ENCODE results near the gene CPT1A.
A peak's percentile ranks its signal among the peaks of the same experiment; 100 is the strongest.

The CPT1A gene

DNA sequence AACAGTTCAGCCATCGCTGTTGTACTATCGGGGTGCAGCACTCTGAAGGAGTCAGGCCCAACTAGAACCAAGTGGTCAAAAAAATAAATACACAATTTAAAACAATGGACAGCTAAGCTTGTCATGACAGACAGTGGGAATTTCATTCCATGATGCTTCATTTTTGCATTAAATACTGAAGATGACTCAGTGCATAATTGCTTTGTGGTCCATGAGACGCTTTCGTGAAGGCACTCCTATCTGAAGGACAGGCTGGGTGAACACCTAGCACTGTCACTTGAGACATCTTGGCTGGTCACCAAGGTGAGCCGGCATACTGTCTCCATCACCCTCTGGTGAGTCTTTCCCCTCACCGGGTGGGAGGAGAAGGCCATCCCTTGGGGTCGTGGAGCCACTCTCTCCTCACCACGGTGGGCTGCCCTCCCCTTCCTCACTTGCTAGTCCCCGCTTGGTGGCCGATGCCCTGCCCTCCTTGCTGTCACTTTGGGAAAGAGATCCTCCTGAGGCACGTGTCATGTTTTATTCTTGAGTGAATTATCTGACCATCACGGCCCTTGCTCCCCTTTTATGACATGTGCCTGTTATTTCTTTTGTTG lies 85.4 kb downstream of the CPT1A start:
- DNase-seq (ENCODE audit: low spot score) = no peak

DNA sequence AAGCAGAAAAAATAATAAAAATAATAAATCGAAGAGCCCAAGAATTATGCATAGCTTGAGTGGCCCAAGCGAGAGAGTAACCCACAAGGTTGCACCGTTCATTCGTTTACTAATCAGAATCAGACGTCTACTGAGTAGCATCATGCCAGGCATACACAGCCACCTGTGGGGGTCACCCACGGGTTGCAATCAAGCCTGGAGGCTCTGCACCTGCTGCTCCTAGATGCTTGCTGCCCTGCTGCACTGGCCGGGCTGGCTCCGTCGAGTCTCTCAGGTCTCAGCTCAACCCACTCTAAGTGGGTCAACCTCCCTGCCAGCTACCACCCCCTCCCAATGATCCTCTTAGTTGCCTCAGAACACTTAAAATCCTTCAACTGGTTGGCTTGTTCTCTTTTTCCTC lies 88.4 kb downstream of the CPT1A start:
- no peak for DNase-seq (ENCODE audit: low spot score)

DNA sequence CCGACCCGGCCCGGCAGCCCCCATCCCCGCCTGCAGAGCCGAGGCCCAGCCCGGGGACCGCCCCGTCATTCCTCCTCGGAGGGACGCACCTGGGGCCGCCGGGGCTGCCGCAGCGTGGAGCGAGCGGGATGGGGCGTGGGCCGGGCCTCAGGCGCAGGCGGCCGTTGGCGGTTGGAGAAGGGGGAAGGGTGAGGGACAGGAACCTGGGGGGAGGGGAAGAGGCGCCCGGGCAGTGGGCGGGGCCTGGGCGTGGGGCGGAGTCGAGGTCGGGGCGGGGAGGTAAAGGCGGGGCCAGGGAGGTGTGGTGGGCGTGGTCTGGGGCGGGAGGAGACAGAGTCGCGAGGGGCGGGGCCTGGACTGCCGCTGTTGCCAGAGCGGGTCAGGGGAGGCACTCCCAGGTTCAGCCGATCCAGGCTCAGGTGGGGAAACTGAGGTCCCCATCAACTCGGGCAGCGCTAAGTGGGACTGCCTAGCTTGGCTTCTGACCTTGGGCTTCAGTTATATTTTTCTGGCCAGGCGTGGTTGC lies 90.3 kb downstream of the CPT1A start, which contains the start of gene TESMIN:
TESMIN (minus strand) TSS at position 190 of the 526 bp plus-strand sequence. CDS start 860 bp downstream, outside the sequence.
- DNase-seq (ENCODE audit: low spot score) = peak; percentile 98

DNA sequence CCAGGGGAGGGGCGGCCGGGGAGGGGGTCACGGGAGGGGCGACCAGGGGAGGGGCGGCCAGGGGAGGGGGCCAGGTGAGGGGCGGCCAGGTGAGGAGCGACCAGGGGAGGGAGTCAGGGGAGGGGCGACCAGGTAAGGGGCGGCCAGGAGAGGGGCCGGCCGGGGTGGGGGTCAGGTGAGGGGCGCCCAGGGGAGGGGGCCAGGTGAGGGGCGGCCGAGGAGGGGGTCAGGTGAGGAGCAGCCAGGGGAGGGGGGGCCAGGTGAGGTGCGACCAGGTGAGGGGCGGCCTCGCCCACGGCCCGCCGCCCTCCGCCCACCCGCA lies 90.8 kb downstream of the CPT1A start:
- DNase-seq (ENCODE audit: low spot score) = no peak

DNA sequence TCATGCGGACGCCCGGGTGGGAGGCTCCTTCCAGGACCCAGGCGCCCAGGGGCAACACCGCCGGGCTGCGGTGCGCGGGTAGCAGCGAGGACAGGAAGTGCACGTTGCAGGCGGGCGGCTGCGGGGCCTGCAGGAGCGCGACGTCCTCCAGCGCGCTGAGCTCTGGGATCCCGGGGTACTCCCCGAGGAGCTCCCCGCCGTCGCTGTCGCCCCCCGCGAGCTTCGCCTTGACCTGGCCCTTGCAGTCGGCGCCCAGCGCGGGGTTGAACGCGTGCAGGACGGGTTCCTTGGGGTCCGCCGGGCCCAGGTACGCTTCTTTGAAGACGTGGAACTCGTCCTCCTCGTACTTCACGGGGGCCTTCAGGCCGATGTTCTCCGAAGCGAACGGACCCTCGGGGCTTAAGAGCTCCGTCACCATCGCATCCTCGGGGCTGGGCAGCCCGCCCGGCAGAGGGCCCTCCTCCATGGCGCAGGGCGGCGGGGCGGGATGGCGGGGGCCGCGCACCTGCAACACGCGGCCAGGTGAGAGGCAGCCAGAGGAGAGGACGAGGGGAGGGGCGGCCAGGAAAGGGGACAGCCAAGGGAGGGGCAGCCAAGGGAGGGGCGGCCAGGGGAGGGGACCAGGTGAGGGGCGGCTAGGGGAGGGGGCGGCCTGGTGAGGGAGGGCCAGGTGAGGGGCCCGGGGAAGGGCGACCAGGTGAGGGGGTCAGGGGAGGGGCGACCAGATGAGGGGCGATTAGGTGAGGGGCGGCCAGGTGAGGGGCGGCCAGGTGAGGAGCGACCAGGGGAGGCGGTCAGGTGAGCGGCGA lies 91.3 kb downstream of the CPT1A start:
- DNase-seq (ENCODE audit: low spot score) = no peak

DNA sequence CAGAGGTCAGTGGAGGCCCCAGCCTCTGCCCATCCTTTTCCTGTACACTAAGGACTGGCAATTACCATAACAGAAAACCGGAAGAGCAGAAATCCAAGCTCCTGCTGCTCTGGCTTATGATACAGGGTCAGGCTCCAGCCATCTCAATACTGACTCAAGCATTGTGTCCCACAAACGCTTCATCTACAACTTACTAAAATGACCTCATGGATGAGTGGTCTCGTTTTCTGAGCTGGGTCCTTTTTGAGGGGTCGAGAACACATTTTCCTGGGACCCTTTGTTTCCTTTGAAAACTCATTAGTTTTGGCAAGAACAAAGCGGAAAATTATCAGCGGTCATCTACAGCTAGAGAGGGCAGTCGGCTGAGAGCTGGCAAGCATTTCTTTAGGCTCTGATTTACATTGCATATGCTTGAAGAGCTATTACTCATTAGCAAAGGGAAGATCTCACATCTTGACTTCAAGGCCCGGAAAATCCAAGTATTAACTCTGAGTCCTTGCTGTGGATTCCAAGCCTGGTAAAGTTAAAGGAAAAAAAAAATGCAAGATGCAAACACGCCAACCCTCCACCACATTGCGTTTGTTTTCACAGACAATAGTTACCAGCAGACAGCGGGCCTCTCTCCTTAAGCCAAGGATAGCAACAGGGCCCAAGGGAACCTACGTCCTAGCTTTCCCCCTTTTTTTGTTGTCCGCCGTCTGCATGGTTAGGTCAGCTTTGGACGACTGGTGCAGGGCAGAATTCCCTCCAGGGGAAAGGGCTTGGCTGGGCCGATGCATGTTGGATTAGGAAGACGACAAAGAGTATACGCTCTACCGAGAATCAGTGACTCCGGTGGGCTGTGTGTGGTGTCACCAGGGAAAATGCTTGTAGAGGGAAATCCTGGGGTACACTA lies 92.2 kb downstream of the CPT1A start:
- no peak for DNase-seq (ENCODE audit: low spot score)

DNA sequence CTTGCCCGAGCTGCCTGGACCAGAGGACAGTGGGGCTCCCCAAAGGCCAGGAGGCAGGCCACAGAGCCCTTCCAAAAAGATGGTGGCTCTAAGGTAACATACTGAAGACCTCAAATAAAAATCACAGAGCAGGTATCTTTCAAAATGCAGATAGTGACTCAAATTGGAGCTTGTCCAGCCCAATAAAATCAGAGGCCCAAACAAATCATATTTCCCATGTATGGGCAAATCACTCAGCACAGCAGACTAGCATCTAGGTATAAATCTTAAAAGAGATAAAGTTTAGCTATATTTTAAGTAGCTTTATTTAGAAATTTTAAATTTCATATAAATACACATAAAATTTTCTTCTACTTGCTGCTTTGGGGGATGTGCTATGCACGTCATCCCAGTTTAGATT lies 93.7 kb downstream of the CPT1A start:
- DNase-seq (ENCODE audit: low spot score) = no peak

DNA sequence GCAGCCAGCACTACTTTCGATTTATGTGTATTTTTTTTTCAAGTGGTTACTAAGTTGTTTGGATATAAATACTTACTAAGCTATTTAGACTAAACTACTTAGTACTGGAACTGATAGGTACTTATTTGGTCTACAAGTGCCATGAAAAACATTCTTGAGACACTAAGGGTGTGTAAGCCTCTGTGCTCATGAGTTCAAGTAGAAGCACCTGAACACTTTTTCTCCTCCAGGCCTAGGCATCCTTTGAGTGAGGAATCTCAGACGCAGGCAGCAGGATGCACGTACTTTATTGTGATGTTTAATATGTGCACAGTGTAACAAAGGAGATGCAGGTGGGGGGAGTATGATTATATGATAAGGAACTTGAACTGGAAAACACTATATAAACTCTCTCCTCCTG lies 98.2 kb downstream of the CPT1A start:
- no peak for DNase-seq (ENCODE audit: low spot score)

DNA sequence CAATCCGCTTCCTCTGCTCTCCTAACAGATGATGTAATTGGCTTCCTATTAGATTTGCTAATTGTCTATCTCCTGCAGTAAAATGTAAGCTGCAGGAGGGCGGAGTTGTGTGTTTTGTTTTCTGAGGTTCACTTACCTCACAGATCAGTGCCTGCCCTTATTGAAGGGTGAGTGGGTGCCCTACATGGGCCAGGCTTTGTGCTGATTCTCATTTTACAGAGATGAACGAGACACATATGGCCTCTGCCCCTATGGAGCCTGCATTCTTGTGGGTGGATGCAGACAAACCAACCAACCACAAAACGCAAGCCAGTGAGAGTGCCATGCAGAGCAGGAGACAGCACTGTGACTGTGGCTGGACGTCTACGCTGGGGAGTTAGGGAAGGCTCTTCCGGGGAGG lies 100.3 kb downstream of the CPT1A start:
- no peak for DNase-seq (ENCODE audit: low spot score)

DNA sequence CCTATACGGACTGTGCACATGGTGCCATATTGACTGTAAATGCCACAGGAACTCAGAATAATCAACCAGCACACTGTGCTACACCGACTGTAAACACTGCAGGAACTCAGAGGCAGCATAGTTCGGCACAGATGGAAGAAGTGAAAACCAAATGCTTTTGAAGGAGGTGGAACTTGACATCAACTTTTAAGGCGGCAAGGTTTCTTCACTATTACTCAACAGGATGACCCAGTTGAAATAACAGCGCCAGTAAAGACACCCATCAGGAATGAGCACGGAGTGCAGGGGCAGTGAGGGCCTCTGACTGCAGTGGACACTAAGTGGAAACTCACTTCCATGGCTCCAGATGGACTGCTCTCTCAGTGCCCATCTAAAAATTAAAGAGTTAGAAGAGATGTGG lies 106.1 kb downstream of the CPT1A start:
- DNase-seq (ENCODE audit: low spot score) = no peak

DNA sequence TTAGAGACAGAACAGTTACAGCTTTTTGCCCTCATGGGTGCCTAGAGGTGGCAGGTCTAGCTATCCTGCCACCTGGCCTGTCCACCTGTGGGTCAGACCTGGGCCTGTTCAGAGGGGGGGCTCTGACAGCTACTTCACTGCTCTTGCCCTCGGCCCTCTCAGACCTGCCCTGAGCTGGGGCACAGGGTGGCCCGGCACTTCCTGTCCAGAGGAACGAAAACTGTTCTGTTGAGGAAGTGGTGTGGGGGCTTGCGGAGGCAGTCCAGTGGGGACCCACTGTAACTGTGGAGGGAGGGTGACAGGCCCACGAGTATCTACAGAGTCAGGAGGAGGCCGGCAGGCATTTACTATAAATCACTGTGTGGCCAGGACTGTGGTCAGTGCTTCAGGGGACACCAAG lies 106.6 kb downstream of the CPT1A start:
- no peak for DNase-seq (ENCODE audit: low spot score)

DNA sequence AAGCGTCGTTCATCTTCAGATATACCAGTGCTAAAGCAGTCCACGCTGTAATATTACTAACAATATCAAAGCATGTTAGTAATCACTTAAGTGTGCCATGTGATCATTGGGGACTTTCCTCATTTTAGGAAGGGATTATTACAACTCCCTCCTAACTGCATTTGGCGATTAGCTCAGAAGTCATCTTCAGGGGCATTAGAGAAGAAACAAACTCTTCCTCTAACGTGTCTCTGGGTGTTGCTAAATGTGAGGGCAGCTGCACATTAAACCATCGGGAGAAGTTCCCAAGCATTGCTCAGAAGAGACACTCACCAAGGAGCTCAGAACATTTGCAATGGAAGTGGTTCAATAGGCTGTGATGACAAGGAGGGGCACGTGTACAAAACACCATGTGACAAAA lies 107.6 kb downstream of the CPT1A start:
- no peak for DNase-seq (ENCODE audit: low spot score)

DNA sequence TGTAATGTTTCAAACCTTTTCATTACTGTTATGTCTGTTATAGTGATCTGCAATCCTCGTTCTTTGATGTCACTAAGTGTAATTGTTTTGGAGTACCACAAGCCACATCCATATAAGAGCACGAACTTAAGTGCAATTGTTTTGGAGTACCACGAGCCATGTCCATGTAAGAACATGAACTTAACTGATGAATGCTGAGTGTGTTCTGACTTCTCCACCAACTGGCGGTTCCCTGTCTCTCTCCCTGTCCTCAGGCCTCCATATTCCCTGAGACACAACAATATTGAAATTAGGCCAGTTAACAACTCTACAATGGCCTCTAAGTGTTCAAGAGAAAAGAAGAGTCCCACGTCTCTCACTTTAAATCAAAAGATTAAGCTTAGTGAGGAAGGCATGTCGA lies 113.9 kb downstream of the CPT1A start:
- DNase-seq (ENCODE audit: low spot score) = no peak

DNA sequence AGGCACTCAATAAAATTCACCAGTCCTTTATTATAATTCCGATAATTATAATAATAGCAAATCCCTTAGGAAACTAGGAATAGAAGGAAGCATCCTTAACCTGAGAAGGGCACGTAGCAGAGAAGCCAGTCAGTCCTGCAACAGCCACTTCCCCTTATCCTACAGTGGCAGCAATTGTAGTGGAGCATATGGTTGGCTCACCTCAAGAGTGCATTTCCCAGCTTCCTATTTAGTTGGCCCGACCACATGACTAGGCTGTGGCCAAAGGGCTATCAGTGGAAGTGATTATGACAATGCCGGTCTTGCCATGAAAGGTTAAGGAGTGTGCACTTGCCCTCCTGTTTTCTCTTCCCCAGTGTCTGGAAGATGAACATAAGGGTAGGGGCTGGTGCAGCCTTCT lies 117.4 kb downstream of the CPT1A start:
- DNase-seq (ENCODE audit: low spot score) = no peak

DNA sequence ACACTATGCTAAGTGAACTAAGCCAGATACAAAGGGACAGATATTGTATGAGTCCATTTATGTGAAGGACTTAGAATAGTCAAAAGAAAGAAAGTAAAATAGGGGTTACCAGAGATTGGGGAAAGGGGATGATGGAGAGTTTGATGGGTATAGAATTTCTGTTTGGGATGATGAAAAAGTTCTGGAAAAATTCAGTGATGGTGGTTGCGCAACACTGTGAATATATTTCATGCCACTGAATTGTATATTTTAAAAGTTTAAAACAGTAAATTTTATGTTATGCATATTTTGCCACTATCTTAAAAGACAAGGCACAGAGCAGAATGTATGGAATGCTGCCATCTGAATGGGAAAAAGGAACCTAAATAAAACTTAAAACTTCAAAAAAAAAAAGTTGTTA lies 119.6 kb downstream of the CPT1A start:
- no peak for DNase-seq (ENCODE audit: low spot score)

DNA sequence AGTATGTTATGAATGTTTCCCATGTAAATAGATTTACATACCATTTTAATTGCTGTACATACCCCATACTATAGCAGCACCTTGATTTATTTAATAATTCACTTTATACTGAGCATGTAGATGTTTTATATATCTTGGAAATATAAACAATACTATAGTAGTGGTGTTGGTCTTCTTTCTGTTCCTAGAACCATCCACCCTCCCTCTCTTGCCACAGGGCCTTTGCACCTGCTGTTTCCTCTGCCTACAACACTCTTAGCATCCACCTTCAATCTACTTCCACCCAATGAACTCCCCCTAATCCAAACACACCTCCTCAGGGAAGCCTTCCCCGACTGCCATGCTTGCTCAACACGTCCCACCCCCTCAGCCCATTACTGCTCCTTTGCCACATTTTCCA lies 120.6 kb downstream of the CPT1A start:
- DNase-seq (ENCODE audit: low spot score) = no peak

DNA sequence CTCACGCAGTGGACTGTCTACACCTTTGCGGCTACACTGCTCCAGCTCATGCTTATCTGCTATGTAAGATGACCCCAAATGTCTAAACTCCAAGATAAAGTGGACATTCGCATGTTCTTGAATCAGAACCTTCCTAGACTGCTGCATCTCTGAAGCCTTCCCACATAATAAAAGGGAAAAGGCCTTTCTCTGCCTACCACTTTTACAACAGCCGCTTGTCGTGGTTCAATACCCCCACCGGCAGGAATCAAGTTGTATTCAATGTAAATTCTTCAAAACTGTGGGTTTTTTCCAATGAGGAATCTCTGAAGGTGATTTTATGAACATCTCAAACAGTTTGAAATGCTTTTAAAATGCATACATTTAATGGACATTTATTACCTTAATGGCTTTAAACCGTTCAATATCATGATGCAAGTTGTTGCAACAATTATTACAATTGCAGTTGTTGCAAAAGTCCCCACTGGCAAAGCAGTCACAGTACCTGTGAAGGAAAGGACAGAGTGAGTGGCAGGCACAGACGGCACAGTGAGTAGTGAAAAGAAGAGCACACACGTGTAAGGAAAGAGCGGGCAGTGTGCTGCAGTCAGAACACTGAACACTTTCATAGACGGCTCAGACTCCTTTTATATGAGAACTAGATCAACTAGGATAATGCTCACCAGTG lies 126.1 kb downstream of the CPT1A start:
- DNase-seq (ENCODE audit: low spot score) = no peak

DNA sequence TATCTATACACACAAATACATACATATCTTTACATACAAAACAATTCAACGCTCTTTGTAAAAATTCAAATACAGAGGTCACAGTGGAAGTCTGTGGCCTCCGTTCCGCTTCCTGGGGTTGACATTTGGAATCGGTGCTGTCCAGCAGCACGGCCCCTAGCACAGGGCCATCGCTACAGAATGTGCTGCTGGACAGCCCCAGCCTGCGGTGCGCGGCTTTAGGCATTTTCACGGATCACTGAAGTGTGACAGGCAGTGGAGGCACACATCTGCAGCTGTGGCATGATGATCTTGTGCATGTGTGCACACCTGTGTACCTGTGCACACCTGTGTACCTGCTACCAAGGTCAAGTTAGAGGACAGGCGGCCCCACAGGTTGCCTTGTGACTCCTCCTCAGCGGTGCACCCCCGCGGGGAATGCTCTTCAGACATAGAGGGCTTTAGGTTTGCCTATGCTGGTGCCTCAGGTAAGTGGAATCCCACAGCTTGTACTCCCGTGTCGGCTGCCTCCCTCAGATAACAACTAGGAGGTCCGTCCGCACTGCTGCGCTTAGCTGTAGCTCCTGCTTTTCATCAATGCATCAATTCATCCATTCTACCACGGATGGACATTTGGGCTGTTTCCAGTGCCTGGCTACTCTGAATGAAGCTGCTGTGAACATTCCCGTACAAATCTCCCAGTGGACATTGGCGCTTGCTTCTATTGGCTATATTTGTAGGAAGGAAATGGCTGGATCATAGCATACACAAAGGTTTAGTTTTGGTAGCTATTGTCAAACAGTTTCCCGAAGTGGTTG lies 127.5 kb downstream of the CPT1A start:
- DNase-seq (ENCODE audit: low spot score) = no peak

DNA sequence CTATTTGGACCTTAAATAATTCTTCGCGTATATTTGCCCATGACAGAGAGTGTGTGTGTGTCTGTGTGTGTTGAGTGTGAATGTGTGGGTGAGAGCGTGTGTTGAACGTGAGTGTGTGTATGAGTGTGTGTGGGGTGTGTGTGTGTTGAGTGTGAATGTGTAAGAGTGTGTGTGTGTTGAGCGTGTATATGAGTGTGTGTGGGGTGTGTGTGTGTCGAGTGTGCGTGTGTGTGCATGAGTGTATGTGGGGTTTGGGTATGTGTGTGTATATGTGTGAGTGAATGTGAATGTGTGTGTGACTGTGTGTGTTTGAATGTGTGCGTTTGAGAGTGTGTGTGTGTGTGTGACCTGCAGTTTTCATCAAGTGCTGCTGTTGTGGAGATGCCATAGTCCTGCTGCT lies 130.6 kb downstream of the CPT1A start:
- DNase-seq (ENCODE audit: low spot score) = no peak

DNA sequence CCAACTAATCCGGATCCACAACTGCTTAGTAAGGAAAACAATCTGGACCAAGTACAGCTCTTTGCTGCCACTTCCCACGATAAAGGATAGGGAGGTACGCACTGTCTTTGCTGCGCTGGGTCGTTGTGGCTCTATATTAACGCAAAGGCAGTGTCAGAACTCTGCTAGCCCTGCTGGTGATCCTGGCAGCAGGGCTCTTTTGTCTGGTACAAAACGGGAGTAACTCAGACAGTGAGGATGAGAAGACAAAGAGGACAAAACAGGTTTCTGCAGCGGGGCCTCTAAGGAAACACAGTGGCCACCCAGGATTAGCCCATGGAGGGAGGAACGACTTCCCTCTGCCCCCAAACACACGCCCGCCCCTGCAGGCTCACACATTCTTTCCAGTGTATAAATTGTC lies 131.3 kb downstream of the CPT1A start:
- DNase-seq (ENCODE audit: low spot score) = no peak

DNA sequence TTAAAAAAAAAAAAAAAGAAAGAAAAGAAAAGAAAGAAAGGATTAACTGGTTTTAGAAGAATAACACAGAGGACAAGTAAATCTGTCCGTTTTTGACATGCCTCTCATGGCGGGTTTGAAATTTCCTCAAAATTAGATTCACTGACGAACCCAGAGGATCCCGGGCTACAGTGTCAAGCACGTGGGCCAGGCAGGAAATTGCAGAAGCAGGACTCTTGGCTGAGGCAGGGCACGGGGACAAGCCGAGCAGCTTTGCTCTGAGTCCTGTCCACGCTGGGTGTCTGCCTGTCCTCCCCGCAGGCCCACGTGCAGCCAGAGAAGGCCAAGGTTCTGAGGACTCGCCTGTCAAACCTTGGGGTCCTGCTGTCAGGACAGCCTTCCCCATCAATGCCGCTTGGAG lies 132.7 kb downstream of the CPT1A start:
- peak; percentile 21 for DNase-seq (ENCODE audit: low spot score)
